ENCODE results near the gene ZNF473.
"Not testable (repeated sequence)": the region's sequence is repeated elsewhere in the genome, so short reads cannot be mapped to it uniquely, and the experiment has no call there.

Gene ZNF473

DNA sequence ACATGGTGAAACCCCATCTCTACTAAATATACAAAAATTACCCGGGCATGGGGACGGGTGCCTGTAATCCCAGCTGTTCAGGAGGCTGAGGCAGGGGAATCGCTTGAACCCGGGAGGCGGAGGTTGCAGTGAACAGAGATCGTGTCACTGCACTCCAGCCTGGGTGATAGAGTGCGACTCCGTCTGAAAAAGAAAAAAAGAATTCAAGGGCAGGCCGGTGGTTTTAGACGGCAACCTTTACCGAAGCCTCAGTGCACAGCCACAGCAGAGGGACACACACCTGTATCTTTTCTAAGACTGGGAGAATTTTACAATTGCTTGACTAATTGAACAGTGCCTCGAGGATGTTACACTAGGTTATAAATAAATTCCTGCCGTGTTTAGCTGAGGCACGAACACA is 73.9 kb downstream of the ZNF473 start:
- DNase-seq (ENCODE audit: low spot score), result not testable (repeated sequence)

DNA sequence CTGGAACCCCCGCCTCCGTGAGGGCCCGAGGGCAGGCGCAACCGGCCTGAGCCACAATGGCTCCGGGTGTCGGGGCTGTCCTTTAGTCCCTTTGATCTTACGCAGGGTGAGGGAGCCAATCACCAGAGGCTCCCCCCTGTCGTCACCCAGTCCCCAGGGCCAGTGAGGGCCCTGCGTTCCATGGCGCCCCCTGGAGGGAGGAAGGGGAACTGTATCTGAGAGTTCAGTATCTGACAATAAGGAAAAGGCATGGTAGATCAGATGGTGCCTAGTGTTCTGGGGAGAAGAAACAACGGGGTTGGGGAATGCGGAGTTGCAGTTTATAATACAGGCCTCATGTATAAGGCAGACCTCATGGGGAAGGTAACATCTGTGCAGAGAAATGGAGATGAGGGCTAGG is 75.1 kb downstream of the ZNF473 start:
- DNase-seq (ENCODE audit: low spot score), result not testable (repeated sequence)
